ENCODE results near the gene SORT1. TPM values are rescaled to one million over a fixed set of nuclear protein-coding genes. Genes with fewer than 3 reads are reported as not detected.

The SORT1 gene
- total and polyA plus RNA-seq, 2 of the 8 experiments (the other 6 are each of a cell fraction or from before 2014, with no cell fraction given), result 18.7 to 69.6 TPM

GRCh38 chr1:109301874-109302273, 95.8 kb downstream of the SORT1 start (continued):
- TF ChIP-seq SUZ12 (IDR thresholded peaks at IDR 0.05; ENCODE audit: low read length) (no peak), CTCF (IDR thresholded peaks at IDR 0.05; ENCODE audit: control extremely low read depth in 1 of 3, insufficient read depth in 1 of 3, low read depth in 1 of 3, low read length in 3 of 3) (no peak), RFX5 (IDR thresholded peaks at IDR 0.05; ENCODE audit: borderline replicate concordance, low read depth, low read length) (no peak)
